WERI-Rb-1 (cell line): ENCODE data around the gene NDUFS8.

Experiments used
- DNase-seq: peaks from one replicate; pipeline ENCODE4 v3.0.0-alpha.2; 2020
- H3K27ac ChIP-seq: fragments of 250-450 bp; sonication (Bioruptor Pico); 2 replicates; pipeline ENCODE4 v1.5.1; 2020; ENCODE audit warnings: mild to moderate bottlenecking, moderate library complexity
- H3K27me3 ChIP-seq: fragments of 250-450 bp; sonication (Bioruptor Pico); 2 replicates; pipeline ENCODE4 v1.5.1; 2021; ENCODE audit warnings: mild to moderate bottlenecking, low read depth, moderate library complexity; ENCODE audit not compliant: insufficient read depth, severe bottlenecking
- H3K36me3 ChIP-seq: fragments of 250-450 bp; sonication (Bioruptor Pico); 2 replicates; pipeline ENCODE4 v1.5.1; 2020; ENCODE audit warnings: mild to moderate bottlenecking, moderate library complexity
- H3K4me3 ChIP-seq: 2 replicates; pipeline ENCODE4 v1.5.1; 2011; ENCODE audit warnings: low read depth, mild to moderate bottlenecking, control low read depth, low read length
- H3K9me3 ChIP-seq: fragments of 250-450 bp; sonication (Bioruptor Pico); 2 replicates; pipeline ENCODE4 v1.5.1; 2021; ENCODE audit warnings: mild to moderate bottlenecking, moderate library complexity; ENCODE audit not compliant: severe bottlenecking
- TF ChIP-seq, protein P1 (sequence below): IDR thresholded peaks from 2 replicates; pipeline ENCODE4 v1.5.1; 2011; ENCODE audit warnings: low read depth, mild to moderate bottlenecking, control low read depth, inconsistent platforms, low read length

The NDUFS8 gene

DNA sequence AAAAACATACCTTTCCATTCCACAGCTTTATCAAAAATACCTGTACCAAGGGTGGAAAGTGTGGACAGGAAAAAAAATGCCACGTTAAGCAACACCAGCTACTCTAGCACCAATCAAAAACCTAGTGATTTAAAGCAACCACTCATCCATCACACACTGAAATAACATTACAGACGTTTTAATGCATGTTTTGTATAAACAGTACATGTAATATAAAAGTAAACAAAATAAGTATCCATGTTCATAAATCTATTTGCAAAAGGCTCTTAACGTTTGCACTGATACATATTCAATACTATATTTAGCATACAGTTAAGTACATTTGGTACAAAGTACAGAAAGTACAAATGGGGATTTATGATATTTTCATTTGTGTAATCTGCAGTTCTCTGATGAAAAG, 52.0 kb downstream of the NDUFS8 start:
- no peaks in the 10 kb centered on the region for H3K27me3 ChIP-seq
- DNase-seq, result no peak
- no peak overlapping the region for H3K4me3 ChIP-seq
- TF ChIP-seq, protein P1, sequence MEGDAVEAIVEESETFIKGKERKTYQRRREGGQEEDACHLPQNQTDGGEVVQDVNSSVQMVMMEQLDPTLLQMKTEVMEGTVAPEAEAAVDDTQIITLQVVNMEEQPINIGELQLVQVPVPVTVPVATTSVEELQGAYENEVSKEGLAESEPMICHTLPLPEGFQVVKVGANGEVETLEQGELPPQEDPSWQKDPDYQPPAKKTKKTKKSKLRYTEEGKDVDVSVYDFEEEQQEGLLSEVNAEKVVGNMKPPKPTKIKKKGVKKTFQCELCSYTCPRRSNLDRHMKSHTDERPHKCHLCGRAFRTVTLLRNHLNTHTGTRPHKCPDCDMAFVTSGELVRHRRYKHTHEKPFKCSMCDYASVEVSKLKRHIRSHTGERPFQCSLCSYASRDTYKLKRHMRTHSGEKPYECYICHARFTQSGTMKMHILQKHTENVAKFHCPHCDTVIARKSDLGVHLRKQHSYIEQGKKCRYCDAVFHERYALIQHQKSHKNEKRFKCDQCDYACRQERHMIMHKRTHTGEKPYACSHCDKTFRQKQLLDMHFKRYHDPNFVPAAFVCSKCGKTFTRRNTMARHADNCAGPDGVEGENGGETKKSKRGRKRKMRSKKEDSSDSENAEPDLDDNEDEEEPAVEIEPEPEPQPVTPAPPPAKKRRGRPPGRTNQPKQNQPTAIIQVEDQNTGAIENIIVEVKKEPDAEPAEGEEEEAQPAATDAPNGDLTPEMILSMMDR, result no peak
- H3K9me3 ChIP-seq, result no peaks in the 10 kb centered on the region
- no peak overlapping the region for H3K27ac ChIP-seq
- H3K36me3 ChIP-seq, result peaks cover 5% of the 10 kb centered on the region

DNA sequence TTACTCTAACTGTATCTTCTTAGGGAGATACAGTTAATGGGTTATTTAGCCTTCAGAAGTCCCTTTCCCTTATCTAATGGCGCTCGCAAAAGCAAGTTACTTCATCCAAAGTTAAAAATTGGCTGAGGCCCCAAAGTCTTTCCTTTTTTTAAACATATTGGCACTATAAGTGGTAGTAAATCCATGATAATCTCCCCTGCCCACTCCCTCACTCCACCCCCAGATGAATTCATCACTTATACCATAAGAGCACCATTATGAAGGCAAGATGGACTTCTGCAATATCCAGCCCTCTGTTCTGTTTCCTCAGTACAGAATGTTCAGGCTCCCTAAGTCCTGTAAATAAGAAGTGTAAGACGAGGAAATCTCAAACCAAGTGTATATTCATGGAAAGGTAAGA, 53.0 kb downstream of the NDUFS8 start:
- Histone ChIP-seq H3K27me3 (no peaks in the 10 kb centered on the region), H3K9me3 (no peaks in the 10 kb centered on the region), H3K4me3 (no peak overlapping the region), H3K27ac (no peak overlapping the region), H3K36me3 (peaks cover 5% of the 10 kb centered on the region)
- DNase-seq, result no peak
- TF ChIP-seq, protein P1, result no peak
